Stomach (tissue), 9 donors: Measurements from ENCODE around the gene NR1H4. TPM values are rescaled to one million over a fixed set of nuclear protein-coding genes. Genes with fewer than 3 reads are reported as not detected.

Experiments used
- DNase-seq, 2 donors: peaks; one replicate each; pipeline versions ENCODE4 v3.0.0 to v3.0.0-alpha.2; 2013 to 2019
- H3K27ac ChIP-seq, 5 donors: fragments of 200-600 bp in 4 of 5; sonication (generic) in 4 of 5; one replicate each; pipeline ENCODE4 v1.5.1; 2013 to 2019; ENCODE audit warnings: mild to moderate bottlenecking in 1 of 5, moderate library complexity in 1 of 5
- H3K27me3 ChIP-seq, 3 donors: fragments of 200-600 bp; sonication (generic); one replicate each; pipeline ENCODE4 v1.5.1; 2017 to 2019; ENCODE audit warnings: mixed run types in 1 of 3
- H3K36me3 ChIP-seq, 4 donors: fragments of 200-600 bp; sonication (generic); 1 replicate in 3 of 4; 2 replicates in 1 of 4; pipeline ENCODE4 v1.5.1; 2016 to 2019
- H3K4me1 ChIP-seq, 4 donors: fragments of 200-600 bp; sonication (generic); one replicate each; pipeline ENCODE4 v1.5.1; 2016 to 2019
- H3K4me3 ChIP-seq, 4 donors: fragments of 200-600 bp; sonication (generic) in 3 of 4; one replicate each; pipeline ENCODE4 v1.5.1; 2016 to 2019; ENCODE audit warnings: mild to moderate bottlenecking in 1 of 4
- H3K9me3 ChIP-seq, 4 donors: fragments of 200-600 bp; sonication (generic); one replicate each; pipeline ENCODE4 v1.5.1; 2016 to 2019
- CTCF ChIP-seq, 7 experiments: fragments of 450-650 bp in 4 of 7; fragments of 200-600 bp in 3 of 7; sonication (generic) in 3 of 7; IDR thresholded peaks; one replicate each; pipeline ENCODE4 v1.5.1; 2016 to 2019; ENCODE audit warnings: antibody characterized with exemption in 7 of 7, control low read depth in 2 of 7, mild to moderate bottlenecking in 1 of 7
- EP300 ChIP-seq: sonication (generic); formaldehyde crosslinking; IDR thresholded peaks from one replicate; pipeline ENCODE4 v1.6.1; 2017; ENCODE audit warnings: antibody characterized with exemption
- POLR2A ChIP-seq, 4 donors: fragments of 450-650 bp; IDR thresholded peaks; one replicate each; pipeline ENCODE4 v1.6.1; 2016; ENCODE audit warnings: antibody characterized with exemption in 4 of 4, control low read depth in 2 of 4, mild to moderate bottlenecking in 1 of 4, moderate library complexity in 1 of 4
- POLR2AphosphoS5 ChIP-seq, 3 donors: sonication (generic); formaldehyde crosslinking; IDR thresholded peaks; one replicate each; pipeline ENCODE4 v1.6.1; 2016; ENCODE audit warnings: antibody characterized with exemption in 3 of 3
- WGBS, 5 donors: extraction: QIAGEN DNeasy Blood & Tissue Kit in 3 of 5; methylation state at CpG; one replicate each; pipeline versions ENCODE4 v1.1.5 to v1.1.7; 2013 to 2018; 5-methylcytosine and 5-hydroxymethylcytosine counted together
- intact Hi-C: fragments of 100-400 bp; cut with DNase I; formaldehyde crosslinking; loops from one replicate; pipeline ENCODE4 v1.15.1; 2023; ENCODE audit warnings: low total_unique reads
- polyA plus RNA-seq, 3 donors: library from polyadenylated mRNA; stranded (reverse); fragments of 200-250 nt; gene quantifications; one replicate each; pipeline ENCODE4 v1.2.3, GENCODE V29; 2013
- total RNA-seq, 5 donors: library from RNA; depleted of rRNA; stranded (reverse); fragments of >200 nt; gene quantifications; one replicate each; pipeline versions ENCODE4 v1.1.0 to v1.2.3, GENCODE V29; 2014 to 2016
- donor health status: healthy with polysubstance abuse.
- donor health status: Bipolar disorder and iron deficiency.
- donor health status: healthy.

Gene NR1H4
- total and polyA plus RNA-seq, 8 donors, result 0.46 to 6.7 (median 2.9) TPM; not detected in 3

DNA sequence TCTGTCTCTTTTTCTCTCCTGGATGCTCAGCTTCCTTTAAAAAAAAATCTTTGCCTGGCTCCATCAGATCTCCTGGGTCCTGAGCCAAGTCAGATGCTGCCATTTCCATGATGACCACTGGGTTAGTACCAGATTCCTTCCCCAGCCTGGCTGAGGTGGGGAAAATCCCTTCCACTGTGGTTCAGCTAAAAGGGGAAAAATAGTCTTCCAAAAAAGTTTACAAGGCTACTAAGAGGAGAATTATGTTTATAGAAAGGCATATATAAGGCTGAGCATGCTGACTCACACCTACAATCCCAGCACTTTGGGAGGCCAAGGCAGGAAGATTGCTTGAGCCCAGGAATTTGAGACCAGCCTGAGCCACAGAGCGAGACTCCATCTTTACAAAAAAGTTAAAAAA, 71.4 kb downstream of the NR1H4 start:
- TF ChIP-seq EP300 (no peak), POLR2AphosphoS5 (IDR thresholded peaks at IDR 0.05) (no peak), POLR2A (IDR thresholded peaks at IDR 0.05) (no peak), CTCF (IDR thresholded peaks at IDR 0.05) (no peak)
- Histone ChIP-seq H3K4me3 (no peak overlapping the region), H3K4me1 (no peaks in the 10 kb centered on the region), H3K36me3 (no peaks in the 10 kb centered on the region), H3K9me3 (no peaks in the 10 kb centered on the region), H3K27me3 (peaks cover 0 to 4% (median 0%) of the 10 kb centered on the region in 3 donors), H3K27ac (no peak overlapping the region)
- intact Hi-C loops, result no loop called here
- WGBS, 5 donors, result 87 to 91% (median 91%) methylated on average over 1 of the region's 1 CpG
- DNase-seq, result no peak

DNA sequence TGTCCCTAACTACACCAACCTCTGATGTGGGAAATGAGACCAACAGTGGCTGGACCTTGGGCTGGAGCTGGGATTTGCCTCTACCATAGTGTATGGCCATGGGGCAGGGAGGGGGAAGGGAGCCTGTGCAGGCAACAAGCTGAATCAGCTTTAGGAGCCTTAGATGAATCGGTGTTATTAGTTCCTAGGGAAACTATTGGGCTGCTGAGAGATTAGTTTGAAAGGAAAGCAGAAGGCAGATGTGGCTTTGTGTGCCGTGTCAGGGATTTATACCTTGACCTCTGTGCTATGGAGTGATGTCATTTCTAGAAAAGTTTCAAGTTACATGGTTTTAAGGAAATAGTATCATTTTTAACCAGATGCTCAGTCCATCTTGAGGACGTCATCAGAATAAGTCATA, 80.3 kb downstream of the NR1H4 start:
- peaks cover 0 to 5% (median 2%) of the 10 kb centered on the region in 4 donors for H3K4me1 ChIP-seq
- WGBS, 5 donors, result 32 to 60% (median 50%) methylated on average over 3 of the region's 3 CpGs
- peaks cover 0 to 1% (median 0%) of the 10 kb centered on the region in 3 donors for H3K27me3 ChIP-seq
- DNase-seq, result peak in 1 of 2 donors; percentile 33
- H3K27ac ChIP-seq, result no peak overlapping the region
- no peaks in the 10 kb centered on the region for H3K9me3 ChIP-seq
- TF ChIP-seq POLR2A (IDR thresholded peaks at IDR 0.05), result no peak
- TF ChIP-seq EP300, result no peak
- no peak for TF ChIP-seq POLR2AphosphoS5 (IDR thresholded peaks at IDR 0.05)
- no peak for TF ChIP-seq CTCF (IDR thresholded peaks at IDR 0.05)
- intact Hi-C loops, result loop anchor here (5.0 kb wide), 1 partner anchor 317 kb away; no protein-coding TSS in a partner anchor
- H3K36me3 ChIP-seq, result no peaks in the 10 kb centered on the region
- H3K4me3 ChIP-seq, result no peak overlapping the region

- no peak overlapping the region for H3K4me3 ChIP-seq
- DNase-seq, result peak in 1 of 2 donors; percentile 92
- no peaks in the 10 kb centered on the region for H3K27me3 ChIP-seq
- intact Hi-C loops, result loop anchor here (5.0 kb wide), 1 partner anchor 317 kb away; no protein-coding TSS in a partner anchor
- H3K27ac ChIP-seq, result no peak overlapping the region
- H3K4me1 ChIP-seq, result peaks cover 0 to 5% (median 2%) of the 10 kb centered on the region in 4 donors
- H3K36me3 ChIP-seq, result no peaks in the 10 kb centered on the region
- H3K9me3 ChIP-seq, result no peaks in the 10 kb centered on the region
- WGBS, 5 donors, result 0 to 6% (median 0%) methylated on average over 1 of the region's 1 CpG
- TF ChIP-seq POLR2AphosphoS5 (IDR thresholded peaks at IDR 0.05), result peak in 1 of 3 donors; percentile 68
- peak in 6 of 7 experiments; percentile 53 to 96 (median 84) for TF ChIP-seq CTCF (IDR thresholded peaks at IDR 0.05)
- TF ChIP-seq POLR2A (IDR thresholded peaks at IDR 0.05), result no peak
These were observed 81.0 kb downstream of the NR1H4 start for GRCh38 chr12:100554608-100555077.

DNA sequence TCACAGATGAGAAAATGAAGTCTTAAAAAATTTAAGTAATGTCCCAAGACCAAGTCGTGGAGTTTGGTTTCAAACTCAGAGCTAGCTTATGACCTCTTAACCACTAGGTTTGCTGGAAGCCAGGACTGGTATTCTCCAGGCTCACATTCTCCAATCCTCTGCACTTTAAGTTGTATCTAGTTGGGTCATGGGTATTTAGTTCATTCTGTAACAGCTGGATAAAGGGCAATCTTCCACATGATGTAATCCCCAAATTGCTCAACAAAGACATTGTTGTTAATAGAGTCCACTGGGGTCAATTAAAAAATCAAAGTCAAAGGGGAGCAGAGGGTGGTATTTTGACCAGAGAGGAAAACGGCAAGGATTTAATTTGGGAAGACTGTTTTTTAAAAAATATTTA, 82.1 kb downstream of the NR1H4 start:
- no peak for TF ChIP-seq CTCF (IDR thresholded peaks at IDR 0.05)
- no peak for TF ChIP-seq POLR2A (IDR thresholded peaks at IDR 0.05)
- TF ChIP-seq POLR2AphosphoS5 (IDR thresholded peaks at IDR 0.05), result no peak
- no peak for TF ChIP-seq EP300
- WGBS, 5 donors, result 46 to 68% (median 57%) methylated on average over 2 of the region's 2 CpGs
- intact Hi-C loops, result no loop called here
- no peaks in the 10 kb centered on the region for H3K9me3 ChIP-seq
- no peak overlapping the region for H3K4me3 ChIP-seq
- H3K36me3 ChIP-seq, result no peaks in the 10 kb centered on the region
- DNase-seq, result peak in 1 of 2 donors; percentile 20
- H3K27me3 ChIP-seq, result no peaks in the 10 kb centered on the region
- peaks cover 0 to 5% (median 2%) of the 10 kb centered on the region in 4 donors for H3K4me1 ChIP-seq
- no peak overlapping the region for H3K27ac ChIP-seq
